Measurements from ENCODE around the gene CCDC92B.

Gene CCDC92B

DNA sequence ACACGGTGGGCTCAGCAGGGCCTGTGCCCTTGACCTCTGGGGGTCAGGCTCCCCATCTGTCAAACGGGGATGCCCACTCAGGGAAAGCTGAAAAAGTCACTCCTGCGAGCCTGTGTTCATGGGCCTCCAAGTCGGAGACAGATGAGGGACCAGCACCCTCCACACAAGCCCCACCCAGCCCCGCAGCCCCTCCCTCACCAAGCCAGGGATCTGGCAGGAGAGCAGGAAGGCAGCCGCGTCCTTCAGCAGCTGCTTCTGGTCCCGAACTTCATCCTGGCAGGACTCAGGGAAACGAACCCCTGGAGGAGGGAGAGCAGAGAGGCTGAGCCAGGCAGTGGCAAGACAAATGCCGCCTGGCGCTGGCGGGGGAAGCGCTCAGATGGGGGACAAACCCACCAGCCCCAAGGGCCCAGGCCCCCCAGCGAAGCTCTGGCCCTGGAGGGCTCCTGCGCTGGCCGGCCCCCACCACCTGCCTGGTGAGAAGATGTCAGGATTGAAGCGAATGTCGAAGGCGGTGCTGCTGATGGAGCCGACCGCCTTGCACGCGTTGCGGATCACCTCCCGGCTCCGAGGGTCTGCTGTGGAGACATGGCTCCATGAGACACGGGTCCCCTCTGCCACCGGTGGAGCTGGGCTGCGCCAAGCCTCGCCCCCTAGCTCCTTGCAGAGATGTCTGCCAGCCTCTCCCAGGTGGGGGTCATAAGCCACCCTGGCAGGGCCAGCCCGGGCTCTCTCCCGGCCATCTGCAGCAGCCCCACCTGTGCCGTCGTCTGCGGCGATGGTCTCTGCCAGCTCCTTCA lies 53.3 kb downstream of the CCDC92B start:
- TF ChIP-seq, protein P1, sequence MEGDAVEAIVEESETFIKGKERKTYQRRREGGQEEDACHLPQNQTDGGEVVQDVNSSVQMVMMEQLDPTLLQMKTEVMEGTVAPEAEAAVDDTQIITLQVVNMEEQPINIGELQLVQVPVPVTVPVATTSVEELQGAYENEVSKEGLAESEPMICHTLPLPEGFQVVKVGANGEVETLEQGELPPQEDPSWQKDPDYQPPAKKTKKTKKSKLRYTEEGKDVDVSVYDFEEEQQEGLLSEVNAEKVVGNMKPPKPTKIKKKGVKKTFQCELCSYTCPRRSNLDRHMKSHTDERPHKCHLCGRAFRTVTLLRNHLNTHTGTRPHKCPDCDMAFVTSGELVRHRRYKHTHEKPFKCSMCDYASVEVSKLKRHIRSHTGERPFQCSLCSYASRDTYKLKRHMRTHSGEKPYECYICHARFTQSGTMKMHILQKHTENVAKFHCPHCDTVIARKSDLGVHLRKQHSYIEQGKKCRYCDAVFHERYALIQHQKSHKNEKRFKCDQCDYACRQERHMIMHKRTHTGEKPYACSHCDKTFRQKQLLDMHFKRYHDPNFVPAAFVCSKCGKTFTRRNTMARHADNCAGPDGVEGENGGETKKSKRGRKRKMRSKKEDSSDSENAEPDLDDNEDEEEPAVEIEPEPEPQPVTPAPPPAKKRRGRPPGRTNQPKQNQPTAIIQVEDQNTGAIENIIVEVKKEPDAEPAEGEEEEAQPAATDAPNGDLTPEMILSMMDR (IDR thresholded peaks at IDR 0.05; ENCODE audit: insufficient read depth, missing control alignments): no peak
- FAIRE-seq (no peak), DNase-seq (ENCODE audit: insufficient read length, low spot score) (peak; percentile 15)

DNA sequence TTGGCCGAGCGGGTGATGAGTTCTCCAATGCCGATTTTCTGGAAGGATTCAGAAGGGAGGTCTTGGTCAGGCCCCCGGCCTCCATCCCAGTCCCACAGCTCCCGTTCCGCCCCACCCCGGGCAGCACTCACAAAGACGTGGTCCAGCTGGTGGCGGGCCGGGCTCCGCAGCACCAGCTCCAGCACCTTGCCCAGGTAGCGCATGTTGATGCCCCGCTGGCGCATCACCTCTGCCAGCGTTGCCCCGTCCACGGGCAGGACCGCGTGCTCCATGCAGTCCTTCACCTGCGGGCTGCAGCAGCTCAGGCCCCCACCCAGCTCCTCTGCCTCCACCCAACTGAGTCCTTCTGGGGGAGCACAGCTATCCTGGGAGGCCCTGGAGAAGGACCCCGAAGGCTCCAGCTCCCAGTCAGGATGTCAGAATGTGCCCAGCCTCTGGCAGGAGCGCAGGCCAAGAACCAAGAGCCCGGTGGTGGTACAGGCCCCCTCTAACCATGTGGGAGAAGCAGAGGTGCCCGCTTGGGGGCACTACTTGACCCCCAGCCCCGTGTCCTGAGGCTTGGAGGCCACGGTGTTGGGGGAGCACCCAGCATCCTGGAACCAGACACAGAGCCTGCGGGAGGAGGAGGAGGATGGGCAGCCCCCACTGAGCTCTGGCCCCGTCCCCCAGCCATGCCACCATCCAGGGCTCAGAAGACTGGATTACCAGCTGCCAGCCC lies 54.0 kb downstream of the CCDC92B start:
- TF ChIP-seq, protein P1 (IDR thresholded peaks at IDR 0.05; ENCODE audit: insufficient read depth, missing control alignments): no peak
- FAIRE-seq (no peak), DNase-seq (ENCODE audit: insufficient read length, low spot score) (no peak)

DNA sequence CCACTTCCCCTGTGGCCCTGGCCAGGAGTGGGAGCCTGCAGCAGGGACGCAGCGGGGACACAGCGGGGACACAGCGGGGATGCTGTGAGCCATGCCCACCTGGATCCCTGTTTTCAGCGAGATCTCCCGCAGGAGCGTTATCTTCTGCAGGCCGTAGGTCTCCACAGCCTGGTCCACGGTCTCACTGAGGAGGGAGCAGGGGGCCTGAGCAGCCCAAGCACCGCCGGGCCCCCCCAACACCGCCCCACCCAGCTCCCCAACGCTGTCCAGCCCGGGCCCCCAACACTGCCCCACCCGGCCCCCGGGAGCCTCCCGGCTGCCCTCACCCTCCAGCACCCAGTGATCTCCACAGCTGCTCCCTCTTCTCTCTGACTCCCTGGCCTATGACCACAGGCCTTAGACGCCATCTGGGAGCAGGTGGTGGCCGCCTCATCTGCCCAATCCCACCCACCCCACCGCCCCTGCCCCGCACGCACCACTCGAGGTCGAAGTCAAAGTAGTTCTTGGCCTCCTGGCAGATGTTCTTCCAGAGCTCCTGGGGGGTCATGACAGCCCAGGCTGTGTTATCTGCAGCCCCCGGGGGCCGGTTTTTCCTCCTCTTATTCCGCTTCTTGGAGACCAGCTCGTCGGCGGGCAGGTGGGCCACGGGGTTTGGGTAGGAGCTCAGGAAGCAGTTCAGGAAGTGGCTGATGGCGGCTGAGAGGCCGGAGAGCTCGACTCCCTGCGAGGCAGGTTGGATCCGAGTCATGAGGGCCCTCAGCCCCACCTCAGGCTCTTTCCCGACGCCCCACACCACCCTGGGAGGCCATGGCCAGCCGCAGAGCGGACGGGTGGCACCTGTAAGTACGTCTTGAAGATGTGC lies 54.8 kb downstream of the CCDC92B start:
- TF ChIP-seq, protein P1 (IDR thresholded peaks at IDR 0.05; ENCODE audit: insufficient read depth, missing control alignments): no peak
- FAIRE-seq: no peak
- no peak for DNase-seq (ENCODE audit: insufficient read length, low spot score)

DNA sequence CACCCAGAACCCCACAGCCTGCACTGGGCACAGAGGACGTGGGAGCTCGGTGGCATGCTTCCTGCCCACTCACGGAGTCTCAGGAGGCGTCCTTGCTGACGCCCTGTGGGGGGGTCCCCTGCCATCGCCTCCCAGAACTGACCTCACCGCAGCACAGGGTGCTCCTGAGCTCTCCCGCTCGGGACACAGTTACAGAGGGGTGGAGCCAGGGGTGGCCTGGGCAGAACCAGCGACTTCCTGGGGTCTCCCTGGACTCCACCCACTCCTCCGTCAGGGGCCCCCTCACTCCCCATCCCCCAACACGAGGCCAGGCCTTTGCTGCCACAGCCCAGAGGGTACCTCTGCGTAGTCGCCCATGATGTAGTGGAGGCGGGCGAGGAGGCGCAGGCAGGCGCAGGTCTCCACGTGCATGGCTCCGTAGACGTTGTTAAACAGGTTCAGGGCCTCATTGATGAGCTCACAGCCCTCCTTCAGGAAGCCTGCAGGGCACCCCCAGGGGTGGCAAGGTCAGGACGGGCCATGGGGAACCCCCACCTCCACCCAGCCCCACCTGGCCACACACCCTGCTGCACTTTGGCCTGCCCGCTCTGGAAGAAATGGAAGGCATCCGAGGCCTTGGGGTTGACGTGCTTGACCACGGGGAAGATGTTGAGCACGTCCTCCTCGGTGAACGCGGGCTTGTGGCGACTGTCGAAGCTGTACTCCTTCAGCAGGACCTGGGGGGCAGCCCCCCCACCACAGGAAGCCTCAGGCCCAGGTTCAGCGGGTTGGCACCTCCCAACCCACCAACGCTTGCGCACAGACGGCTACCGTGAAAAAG lies 55.7 kb downstream of the CCDC92B start:
- DNase-seq (ENCODE audit: insufficient read length, low spot score): no peak
- no peak for FAIRE-seq
- TF ChIP-seq, protein P1 (IDR thresholded peaks at IDR 0.05; ENCODE audit: insufficient read depth, missing control alignments): no peak

DNA sequence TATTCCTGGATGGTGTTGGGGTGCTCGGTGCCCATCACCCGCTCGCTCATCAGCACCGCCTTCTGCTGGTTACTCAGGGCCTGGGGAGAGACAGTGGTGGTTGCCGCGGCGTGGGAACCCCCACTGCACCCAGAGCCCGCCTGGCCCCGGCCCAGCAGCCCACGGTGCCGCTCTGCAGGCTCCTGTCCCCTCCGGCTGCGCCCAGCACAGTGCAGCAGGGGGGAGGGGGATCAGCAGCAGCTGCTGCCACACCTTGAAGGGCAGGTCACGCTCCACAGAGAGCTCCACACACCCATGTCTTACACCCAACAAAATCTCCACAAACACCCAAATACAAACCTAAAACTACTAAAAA lies 56.7 kb downstream of the CCDC92B start:
- TF ChIP-seq, protein P1 (IDR thresholded peaks at IDR 0.05; ENCODE audit: insufficient read depth, missing control alignments): no peak
- FAIRE-seq: no peak
- no peak for DNase-seq (ENCODE audit: insufficient read length, low spot score)

DNA sequence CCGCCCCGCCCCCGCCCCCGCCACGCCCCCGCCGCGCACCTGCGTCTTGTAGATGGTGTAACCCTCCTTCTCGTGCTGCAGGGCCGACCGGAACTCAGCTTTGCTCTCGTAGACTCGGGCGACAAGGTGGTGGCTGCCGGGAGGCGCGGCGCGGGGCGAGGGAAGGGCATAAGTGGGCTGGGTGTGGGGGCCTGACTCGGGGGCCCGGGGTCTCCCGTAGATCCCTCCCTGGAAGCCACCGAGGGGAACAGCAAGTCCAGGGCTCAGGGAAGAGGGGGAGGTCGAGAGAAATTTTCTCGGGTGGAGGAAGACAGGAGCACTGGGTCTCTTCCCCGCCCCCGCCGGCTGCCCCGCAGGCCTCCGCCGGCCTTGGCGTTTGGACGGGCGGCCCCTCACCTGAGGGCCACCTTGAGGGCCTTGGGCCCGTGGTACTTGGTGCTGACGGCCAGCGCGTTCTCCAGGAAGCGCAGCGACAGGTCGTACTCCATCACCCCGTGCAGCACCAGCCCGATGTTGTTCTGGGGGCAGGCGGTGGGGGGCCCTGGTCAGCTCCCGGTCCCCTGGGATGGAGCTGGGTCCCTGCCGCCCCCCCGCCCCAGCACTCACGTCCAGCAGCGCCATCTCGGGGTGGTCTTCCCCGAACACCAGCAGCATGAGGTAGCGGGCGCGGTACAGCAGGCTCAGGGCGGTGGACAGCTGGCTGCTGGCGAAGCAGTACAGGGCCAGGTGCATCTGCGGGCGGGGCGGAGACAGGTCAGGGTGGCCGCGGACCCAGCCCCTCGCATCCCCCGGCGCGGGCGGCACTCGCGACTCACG lies 57.3 kb downstream of the CCDC92B start:
- FAIRE-seq (no peak), DNase-seq (ENCODE audit: insufficient read length, low spot score) (no peak)
- TF ChIP-seq, protein P1 (IDR thresholded peaks at IDR 0.05; ENCODE audit: insufficient read depth, missing control alignments): no peak
